HG02588 (cell line): ENCODE measurements around the gene PSMB3.
"Not testable (repeated sequence)": the region's sequence is repeated elsewhere in the genome, so short reads cannot be mapped to it uniquely, and the experiment has no call there.

ENCODE experiments used
- ATAC-seq: cut with Tn5 transposase; IDR thresholded peaks from one replicate; pipeline ENCODE4 v1.9.1; 2021; ENCODE audit warnings: mild to moderate bottlenecking, moderate library complexity; ENCODE audit not compliant: unreplicated experiment

The PSMB3 gene

DNA sequence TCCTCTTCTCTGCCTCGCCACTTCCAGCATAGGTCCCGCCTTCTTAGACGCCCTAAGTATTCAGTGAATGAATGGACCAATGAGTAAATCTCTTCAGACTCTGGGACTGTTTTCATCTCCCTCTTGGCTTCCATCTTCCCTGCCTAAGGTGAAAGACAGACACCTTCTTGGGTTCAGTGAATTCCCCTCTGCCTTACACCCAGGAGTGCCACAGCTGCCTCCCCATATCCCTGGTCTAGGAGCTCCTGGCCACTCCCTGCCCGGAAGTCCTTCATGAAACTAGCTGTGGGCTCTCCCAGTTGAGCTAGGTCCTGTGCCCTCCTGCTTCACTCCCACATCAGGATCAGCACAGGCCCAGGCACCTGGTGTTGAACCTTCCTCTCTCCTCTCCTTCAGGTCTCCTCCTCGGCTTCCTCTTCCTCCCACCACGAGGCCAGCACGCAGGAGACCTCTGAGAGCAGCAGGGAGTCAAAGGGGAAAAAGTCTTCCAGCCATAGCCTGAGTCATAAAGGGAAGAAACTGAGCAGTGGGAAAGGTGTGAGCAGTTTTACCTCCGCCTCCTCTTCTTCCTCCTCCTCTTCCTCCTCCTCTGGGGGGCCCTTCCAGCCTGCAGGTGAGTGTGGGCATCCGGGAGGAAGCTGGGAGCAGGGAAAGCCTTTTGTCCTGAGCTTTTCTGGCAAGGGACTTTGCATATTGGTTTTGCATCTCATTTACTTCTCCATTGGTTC is 37.2 kb upstream of the PSMB3 start:
- no peak for ATAC-seq

DNA sequence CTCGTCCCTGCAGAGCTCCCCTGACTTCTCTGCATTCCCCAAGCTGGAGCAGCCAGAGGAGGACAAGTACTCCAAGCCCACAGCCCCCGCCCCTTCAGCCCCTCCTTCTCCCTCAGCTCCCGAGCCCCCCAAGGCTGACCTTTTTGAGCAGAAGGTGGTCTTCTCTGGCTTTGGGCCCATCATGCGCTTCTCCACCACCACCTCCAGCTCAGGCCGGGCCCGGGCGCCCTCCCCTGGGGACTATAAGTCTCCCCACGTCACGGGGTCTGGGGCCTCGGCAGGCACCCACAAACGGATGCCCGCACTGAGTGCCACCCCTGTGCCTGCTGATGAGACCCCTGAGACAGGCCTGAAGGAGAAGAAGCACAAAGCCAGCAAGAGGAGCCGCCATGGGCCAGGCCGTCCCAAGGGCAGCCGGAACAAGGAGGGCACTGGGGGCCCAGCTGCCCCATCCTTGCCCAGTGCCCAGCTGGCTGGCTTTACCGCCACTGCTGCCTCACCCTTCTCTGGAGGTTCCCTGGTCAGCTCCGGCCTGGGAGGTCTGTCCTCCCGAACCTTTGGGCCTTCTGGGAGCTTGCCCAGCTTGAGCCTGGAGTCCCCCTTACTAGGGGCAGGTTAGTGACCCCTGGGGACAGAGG is 36.1 kb upstream of the PSMB3 start:
- no peak for ATAC-seq

DNA sequence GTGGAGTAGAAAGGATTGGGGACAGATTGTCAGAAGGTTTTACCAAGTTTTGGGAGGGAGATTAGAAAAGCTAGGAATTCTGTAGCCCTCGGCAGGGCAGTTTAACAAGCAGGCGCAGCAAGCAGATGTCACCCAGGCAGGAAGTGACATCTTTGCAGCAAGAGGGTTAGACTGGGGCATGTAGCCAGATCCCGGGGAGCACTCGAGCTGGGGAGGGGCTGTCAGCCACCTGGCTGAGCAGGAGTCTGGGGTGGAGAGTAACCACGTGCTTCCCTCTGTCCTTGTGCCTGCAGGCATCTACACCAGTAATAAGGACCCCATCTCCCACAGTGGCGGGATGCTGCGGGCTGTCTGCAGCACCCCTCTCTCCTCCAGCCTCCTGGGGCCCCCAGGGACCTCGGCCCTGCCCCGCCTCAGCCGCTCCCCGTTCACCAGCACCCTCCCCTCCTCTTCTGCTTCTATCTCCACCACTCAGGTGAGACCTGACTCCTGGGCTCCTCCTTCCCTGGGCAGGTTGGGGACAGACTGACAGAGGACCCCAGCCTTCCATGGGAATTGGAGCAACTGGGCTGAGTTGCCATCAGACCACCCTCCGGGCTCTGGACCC is 35.3 kb upstream of the PSMB3 start:
- ATAC-seq: no peak

DNA sequence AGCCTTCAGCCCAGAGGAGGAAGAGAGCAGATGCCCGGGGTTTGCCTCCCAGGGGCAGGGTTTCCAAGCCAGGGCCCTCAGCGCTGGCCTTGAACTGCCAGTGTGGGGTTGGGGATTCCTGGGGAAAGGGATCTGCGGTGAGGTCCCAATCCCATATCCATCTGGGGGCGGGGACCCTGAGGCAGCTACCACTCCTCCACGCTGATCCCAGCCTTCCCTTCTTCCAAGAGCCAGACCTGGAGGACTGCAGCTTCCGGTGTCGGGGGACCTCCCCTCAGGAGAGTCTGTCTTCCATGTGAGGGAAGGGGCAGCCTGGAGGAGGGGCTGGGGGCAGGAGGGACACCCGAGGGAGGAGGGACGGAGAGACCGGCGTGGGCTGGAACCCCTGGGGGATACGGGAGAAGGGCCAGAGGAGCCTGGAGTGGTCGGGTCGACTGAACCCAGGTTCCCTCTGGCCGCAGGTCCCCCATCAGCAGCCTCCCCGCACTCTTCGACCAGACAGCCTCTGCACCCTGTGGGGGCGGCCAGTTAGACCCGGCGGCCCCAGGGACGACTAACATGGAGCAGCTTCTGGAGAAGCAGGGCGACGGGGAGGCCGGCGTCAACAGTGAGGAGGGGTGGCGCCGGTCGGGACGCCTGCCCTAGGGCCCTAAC is 33.1 kb upstream of the PSMB3 start:
- no peak for ATAC-seq

DNA sequence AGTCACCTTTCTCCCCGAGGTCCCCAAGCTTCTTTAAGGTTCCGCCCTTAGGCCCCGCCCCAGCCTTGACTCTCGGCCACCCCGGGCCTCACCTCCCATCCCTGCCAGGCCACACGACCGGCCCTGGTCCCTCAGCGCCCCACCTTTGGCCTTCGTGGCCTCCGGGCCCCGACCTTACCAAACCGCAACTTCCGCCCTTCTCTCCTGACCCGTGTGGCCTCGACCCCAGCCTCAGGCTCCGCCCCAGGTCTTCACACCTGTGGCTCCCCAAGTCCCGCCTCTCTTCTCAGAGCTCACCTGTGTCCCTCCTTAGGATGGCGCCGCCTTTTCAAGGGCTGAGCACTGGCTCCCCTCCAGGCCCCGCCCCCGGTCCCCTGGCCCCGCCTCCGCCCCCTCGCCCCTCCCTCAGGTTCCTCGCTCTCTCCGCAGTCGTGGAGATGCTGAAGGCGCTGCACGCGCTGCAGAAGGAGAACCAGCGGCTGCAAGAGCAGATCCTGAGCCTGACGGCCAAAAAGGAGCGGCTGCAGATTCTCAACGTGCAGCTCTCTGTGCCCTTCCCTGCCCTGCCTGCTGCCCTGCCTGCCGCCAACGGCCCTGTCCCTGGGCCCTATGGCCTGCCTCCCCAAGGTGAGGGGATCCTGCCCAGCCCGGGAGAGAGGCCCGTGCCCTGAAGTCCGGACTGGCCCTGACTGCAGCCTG is 32.4 kb upstream of the PSMB3 start:
- ATAC-seq: no peak

DNA sequence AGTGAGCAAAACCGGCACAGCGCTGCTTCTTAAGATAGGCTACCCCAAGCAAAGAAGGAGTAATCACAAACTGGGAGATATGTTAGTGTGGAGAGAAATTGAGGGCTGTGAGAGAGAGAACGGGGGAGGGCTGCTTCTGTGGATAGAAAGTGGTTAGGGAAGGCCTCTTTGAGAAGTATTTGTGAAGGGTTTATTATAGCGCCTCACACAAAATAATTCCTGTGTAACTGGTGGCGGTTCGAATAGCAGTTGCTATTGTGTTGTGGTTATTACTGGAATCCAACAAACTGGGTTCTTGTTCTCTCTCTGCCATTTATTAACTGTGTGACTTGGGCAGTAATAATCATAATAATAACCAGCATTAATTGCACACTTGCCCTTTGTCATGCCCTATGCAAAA is 31.6 kb upstream of the PSMB3 start:
- no peak for ATAC-seq

DNA sequence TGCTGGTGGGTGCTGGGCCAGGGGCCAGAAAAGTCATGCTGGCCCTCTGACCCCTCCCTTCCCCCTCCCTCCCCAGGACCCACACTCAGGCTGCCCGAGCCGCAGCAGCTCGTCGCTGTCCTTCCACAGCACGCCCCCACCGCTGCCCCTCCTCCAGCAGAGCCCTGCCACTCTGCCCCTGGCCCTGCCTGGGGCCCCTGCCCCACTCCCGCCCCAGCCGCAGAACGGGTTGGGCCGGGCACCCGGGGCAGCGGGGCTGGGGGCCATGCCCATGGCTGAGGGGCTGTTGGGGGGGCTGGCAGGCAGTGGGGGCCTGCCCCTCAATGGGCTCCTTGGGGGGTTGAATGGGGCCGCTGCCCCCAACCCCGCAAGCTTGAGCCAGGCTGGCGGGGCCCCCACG is 30.7 kb upstream of the PSMB3 start:
- ATAC-seq: no peak

DNA sequence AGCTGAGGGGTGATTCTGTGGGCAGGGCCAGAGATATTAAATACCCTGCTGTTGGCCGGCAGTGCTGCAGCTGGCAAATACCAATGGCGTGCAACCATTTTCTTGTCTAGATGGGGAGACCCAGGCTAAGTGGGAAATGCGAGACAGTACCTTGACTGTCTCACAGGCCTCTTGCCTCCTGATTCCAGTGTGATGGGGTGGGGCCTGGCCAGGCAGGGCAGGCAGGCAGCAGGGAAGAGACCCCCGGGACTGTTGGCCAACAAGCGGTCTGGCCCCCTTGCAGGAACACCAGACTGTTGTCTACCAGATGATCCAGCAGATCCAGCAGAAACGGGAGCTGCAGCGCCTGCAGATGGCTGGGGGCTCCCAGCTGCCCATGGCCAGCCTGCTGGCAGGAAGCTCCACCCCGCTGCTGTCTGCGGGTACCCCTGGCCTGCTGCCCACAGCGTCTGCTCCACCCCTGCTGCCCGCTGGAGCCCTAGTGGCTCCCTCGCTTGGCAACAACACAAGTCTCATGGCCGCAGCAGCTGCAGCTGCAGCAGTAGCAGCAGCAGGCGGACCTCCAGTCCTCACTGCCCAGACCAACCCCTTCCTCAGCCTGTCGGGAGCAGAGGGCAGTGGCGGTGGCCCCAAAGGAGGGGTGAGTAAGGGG is 28.1 kb upstream of the PSMB3 start:
- ATAC-seq: no peak

DNA sequence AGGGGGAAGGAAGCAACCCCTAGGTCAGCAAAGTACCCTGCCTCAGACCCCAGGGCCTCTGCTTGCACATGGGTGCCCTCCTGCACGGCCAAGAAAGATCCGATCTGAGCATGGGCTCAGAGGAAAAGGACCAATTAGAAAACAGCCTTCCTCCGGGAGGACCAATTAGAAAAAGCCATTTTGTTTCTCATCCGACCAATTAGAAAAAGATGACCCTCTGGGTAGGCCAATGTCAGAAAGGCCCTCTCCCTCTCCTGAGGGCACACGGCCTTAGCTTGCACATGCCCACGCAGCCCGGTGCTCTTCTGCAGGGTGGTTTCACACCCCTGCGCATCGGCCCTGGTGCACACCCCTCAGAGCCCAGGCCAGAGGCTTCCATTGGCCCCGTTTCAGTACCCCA is 27.5 kb upstream of the PSMB3 start:
- no peak for ATAC-seq

DNA sequence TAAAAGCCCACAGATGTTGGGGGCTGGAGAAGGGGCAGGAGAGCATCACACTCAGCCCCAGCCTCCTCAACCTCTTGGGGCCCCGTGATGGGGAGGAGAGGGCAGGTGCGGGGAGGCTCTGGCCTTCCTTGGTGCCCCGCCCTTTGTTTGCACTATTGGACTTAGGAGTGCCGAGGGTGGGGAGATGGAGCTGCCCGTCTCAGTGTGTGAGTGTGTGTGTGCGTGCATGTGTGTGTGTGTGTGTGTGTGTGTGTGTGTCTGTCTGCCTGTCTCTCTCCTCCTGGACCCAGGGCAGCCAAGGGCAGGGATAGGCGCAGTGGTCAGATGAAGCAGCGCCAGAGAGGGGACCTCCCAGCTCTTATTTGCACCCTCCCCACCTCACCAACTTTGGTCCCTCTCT is 26.4 kb upstream of the PSMB3 start:
- not testable (repeated sequence) for ATAC-seq

DNA sequence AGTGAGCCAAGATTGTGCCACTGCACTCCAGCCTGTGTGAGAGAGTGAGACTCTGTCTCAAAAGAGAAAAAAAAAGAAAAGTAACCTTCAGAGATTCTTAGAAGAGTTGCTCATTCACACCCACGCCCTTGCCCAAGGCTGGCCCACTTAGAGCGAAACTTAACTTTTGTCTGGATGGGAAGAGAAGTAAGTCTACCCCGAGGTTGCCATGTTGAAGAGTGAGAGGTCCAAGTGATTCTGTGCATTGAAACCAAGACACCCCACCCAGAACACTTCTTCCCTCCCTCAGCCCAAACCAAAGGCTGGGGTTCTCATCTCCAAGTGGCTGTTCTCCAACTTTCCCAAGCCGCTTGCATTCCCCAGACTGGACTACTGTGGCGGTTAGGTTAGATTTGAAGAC is 24.8 kb upstream of the PSMB3 start:
- ATAC-seq: no peak

DNA sequence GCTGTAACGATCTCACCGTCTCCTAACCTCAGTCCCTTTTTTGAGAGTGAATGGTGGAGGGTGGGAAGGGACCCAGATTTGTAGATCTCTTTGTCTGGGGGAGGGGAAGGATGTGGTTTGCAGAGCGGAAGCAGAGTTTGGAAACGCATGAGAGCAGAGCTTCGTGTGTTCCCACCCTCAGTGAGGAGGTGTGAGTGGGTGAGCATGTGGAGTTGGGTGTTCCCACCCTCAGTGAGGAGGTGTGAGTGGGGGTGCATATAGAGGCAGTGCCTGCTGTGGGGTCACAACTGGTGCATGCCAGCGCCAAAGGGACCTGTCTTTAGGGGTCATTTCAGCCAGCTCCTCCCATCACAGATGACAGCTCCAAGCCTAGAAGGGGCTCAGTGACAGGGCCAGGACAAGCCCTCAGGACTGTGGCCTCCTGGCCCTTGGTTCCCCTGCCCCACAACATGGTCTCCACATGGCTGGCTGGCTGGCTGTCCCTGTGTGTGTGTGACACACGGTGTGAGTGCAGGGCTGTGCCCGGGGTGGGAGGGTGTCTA is 24.2 kb upstream of the PSMB3 start:
- ATAC-seq: no peak

DNA sequence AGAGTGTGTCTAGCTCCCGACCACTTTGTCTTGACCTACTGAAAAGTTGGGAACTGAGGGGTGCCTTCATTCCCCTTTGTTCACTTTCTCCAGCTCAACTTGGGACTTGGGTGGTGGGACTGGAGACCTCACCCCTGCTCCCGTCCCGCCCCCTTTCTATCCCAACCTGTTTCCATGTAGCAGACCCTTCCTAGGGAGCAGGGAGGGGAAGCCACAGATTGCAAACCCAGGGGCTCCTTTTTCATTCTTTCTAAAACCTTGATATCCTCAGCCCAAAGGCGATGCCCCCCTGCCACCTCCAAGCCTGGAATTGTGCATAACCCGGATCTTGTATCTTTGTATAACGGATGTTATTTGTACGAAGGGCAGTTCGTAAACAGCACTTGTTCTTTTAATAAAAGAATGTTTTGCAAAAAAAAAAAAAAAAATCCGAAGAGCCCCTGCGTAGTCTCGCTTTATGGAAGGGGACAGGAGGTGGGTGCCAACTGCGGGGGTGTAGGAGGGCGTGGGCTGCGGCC is 23.1 kb upstream of the PSMB3 start:
- ATAC-seq: no peak

DNA sequence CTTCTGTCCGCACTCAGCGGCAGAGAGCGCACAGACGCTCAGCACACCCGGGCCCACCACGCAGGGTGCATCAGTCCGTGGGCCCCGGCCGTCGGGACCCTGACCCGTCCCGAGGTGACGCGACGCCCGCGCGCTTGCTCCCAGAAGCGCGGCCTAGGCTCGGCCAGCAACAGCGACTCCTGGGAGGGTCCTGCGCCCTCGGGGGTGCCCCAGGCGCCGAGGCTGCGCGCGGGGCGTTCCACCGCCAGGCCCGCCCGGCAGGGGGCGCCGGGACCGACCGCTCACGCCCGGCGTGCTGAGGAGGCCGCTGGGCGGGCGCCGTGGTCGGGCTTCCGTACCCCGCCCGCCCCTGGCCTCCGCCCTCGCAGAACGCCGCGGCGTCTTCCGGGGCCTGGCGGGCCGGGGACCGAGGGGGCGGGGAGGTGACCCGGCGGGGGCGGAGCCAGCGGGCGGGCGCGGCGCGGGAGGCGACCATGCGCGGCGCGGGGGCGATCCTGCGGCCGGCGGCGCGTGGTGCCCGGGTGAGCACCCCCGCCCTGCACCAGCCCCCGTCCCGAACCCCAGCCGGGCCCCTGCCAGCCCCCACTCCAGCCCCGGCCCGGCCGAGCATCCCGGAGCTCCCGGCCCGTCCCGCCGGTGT is 22.5 kb upstream of the PSMB3 start, which contains the start of gene CISD3:
Gene CISD3, plus strand, starts transcription at position 456 of the 640 bp plus-strand sequence. Its CDS starts 18 bp downstream, at position 474.
- ATAC-seq: peak; percentile 87

DNA sequence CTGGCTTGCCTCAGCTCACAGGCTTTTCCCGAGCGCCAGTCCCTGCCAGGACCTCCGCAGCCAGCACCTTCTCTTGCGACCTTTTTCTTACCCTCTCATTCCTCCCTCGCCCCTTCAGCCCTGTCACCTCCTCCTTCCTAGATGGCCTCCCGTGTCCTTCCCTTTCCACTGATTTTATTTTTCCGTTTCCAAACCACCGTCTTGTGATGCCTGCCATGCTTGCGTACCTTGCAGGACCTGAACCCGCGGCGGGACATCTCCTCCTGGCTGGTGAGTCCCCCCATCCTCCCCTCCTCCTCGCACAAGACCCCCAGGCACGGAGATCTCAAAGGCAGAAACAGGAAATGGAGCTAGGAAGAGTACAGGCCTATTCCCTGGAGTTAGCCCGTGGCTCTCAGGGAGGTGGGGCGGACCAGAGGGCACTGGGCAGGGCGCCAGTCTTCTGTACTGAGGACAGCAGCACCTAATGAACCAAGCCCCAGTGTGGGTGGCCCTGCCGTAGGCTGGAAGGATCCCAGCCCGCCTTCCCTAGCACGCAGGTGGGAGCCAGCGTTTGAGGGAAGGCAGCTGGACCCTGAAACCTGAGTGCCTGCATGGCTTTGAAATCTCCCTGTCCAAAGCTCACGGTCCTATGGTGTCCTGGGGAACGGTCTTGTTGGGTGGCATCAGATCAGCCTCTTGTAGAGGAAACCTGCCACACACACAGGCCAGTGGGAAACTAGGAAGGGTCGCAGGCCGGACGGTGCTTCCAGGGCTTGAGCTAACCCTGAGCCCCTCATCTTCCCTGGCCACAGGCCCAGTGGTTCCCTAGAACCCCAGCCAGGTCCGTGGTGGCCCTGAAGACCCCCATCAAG is 21.8 kb upstream of the PSMB3 start:
- no peak for ATAC-seq

DNA sequence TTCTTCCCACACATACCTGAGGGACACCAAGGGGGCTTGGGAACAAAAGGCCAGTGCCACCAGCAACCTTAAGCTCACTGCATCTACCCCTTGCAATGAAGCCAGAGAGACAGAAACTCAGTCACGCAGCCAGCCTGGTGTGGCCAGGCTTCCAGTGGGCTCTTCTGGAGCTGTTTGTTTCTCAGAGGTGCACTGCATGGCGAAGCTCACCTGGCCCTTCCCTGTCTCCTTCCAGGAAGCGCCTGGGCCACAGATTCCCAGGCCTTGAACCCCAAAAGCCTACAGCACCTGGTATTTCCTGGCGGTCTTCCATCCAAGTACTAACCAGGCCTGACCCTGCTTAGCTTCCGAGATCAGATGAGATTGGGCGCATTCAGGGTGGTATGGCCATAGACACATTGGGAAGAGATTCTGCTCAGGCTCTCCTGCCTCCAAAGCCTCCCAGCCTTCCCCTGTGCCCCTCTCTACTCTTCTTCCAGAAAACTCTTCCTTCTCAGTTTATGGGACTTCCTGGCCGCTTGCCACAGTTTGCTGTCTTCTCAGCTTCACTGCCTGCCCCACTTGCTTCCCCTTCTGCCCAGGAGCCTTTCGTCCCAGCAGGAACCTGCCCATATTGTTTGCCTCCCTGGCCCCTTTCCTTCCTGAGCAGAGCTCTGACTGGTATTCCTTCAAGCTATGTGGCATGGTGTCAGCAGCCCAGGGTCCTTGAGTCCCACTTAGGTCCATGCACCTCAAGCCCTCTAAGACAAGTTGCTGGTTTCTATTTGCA is 20.8 kb upstream of the PSMB3 start:
- ATAC-seq: no peak

DNA sequence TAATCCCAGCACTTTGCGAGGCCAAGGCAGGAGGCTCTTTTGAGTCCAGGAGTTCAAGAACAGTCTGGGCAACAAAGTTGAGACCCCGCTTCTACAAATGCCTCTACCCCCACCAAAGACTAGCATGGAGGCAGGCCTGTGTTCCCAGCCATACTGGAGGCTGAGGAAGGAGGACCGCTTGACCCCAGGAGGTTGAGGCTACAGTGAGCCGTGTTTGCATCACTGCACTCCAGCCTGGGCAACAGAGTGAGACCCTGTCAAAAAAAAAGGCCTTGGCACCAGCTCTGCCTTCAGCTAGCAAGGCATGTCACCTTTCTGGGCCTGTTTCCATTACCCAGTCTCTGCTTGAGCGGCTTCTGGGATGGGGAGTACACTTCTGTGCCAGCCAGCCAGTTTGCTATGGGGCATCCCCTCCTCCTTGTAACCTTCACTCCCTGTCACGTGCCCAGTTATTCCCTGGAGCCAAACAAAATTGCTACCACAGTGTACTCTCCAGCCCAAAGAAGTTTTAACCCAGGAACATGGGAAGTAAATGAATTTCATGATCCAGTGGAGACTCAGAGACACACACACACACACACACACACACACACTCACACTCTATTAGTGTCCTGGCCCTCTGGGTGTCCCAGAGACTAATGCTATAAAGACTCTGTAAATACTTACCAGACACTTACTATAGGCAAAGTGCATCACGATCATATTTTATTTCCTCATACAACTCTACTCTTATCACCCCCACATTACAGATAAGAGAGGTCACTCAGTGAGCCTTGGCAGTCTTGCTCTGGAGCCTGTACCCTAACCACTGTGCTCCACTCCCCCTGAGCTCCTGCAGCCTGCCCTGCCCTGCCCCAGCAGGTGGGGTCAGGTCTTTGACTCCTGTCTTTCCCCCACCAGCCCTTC is 19.9 kb upstream of the PSMB3 start:
- no peak for ATAC-seq
